HG03432 (cell line): Measurements from ENCODE around the gene C7orf33.
"Not testable (repeated sequence)": the region's sequence is repeated elsewhere in the genome, so short reads cannot be mapped to it uniquely, and the experiment has no call there.

Experiments
- ATAC-seq: cut with Tn5 transposase; IDR thresholded peaks from one replicate; pipeline ENCODE4 v1.9.1; 2021; ENCODE audit warnings: mild to moderate bottlenecking, moderate library complexity; ENCODE audit not compliant: unreplicated experiment

C7orf33 gene

GRCh38 chr7:148579366-148579765 lies 11.2 kb upstream of the C7orf33 start:
- ATAC-seq, result no peak

- ATAC-seq, result no peak
Measured at GRCh38 chr7:148580446-148580845, 10.1 kb upstream of the C7orf33 start.

- ATAC-seq, result no peak
Measured at GRCh38 chr7:148581624-148582023, 8.9 kb upstream of the C7orf33 start.

- ATAC-seq, result peak; percentile 99
Measured at GRCh38 chr7:148584154-148584827, 6.3 kb upstream of the C7orf33 start.

- ATAC-seq, result no peak
Measured at GRCh38 chr7:148585399-148585798, 5.2 kb upstream of the C7orf33 start.

- no peak for ATAC-seq
Measured at GRCh38 chr7:148587076-148587475, 3.5 kb upstream of the C7orf33 start.

GRCh38 chr7:148588168-148588567 lies 2.4 kb upstream of the C7orf33 start:
- no peak for ATAC-seq

GRCh38 chr7:148588670-148589131 lies 1.9 kb upstream of the C7orf33 start:
- no peak for ATAC-seq

GRCh38 chr7:148589640-148590039 lies 926 bp upstream of the C7orf33 start:
- ATAC-seq, result no peak

GRCh38 chr7:148596354-148596753 lies 5.8 kb downstream of the C7orf33 start:
- not testable (repeated sequence) for ATAC-seq

- no peak for ATAC-seq
Measured at GRCh38 chr7:148598351-148598750, 7.8 kb downstream of the C7orf33 start.

GRCh38 chr7:148605350-148605749 lies 14.8 kb downstream of the C7orf33 start:
- no peak for ATAC-seq

GRCh38 chr7:148607151-148607661 lies 16.6 kb downstream of the C7orf33 start:
- ATAC-seq, result no peak

GRCh38 chr7:148609045-148609725 lies 18.6 kb downstream of the C7orf33 start:
- ATAC-seq, result no peak

- no peak for ATAC-seq
Measured at GRCh38 chr7:148611692-148612091, 21.1 kb downstream of the C7orf33 start.

GRCh38 chr7:148615085-148615730 lies 24.6 kb downstream of the C7orf33 start:
- ATAC-seq, result no peak

- peak; percentile 46 for ATAC-seq
Measured at GRCh38 chr7:148620749-148621359, 30.3 kb downstream of the C7orf33 start.

GRCh38 chr7:148621563-148621962 lies 31.0 kb downstream of the C7orf33 start:
- ATAC-seq, result peak; percentile 39

- ATAC-seq, result no peak
Measured at GRCh38 chr7:148622887-148623585, 32.5 kb downstream of the C7orf33 start.

- no peak for ATAC-seq
Measured at GRCh38 chr7:148623586-148624282, 33.2 kb downstream of the C7orf33 start.
